Parathyroid adenoma (tissue), 2 donors: ENCODE data around the gene UNCX.

ENCODE experiments used
- H2AFZ ChIP-seq: fragments of 300-600 bp; sonication (generic); one replicate; pipeline ENCODE4 v1.7.0; 2017; ENCODE audit warnings: antibody characterized with exemption, mild to moderate bottlenecking
- H3K27ac ChIP-seq: fragments of 300-600 bp; sonication (generic); one replicate; pipeline ENCODE4 v1.7.0; 2017
- H3K27me3 ChIP-seq: fragments of 300-600 bp; sonication (generic); one replicate; pipeline ENCODE4 v1.7.0; 2017; ENCODE audit warnings: low read length; ENCODE audit not compliant: control insufficient read depth, insufficient read depth
- H3K36me3 ChIP-seq: fragments of 300-600 bp; sonication (generic); one replicate; pipeline ENCODE4 v1.7.0; 2017; ENCODE audit warnings: low read length; ENCODE audit not compliant: control insufficient read depth, insufficient read depth
- H3K4me1 ChIP-seq: fragments of 300-600 bp; sonication (generic); one replicate; pipeline ENCODE4 v1.7.0; 2017; ENCODE audit warnings: control low read depth
- H3K4me2 ChIP-seq: fragments of 300-600 bp; sonication (generic); one replicate; pipeline ENCODE4 v1.7.0; 2017; ENCODE audit warnings: low read length
- H3K4me3 ChIP-seq: fragments of 300-600 bp; sonication (generic); one replicate; pipeline ENCODE4 v1.7.0; 2017; ENCODE audit warnings: low read depth, low read length
- H3K79me2 ChIP-seq: fragments of 300-600 bp; sonication (generic); one replicate; pipeline ENCODE4 v1.7.0; 2017; ENCODE audit warnings: control low read depth
- H3K9ac ChIP-seq: fragments of 300-600 bp; sonication (generic); one replicate; pipeline ENCODE4 v1.7.0; 2017; ENCODE audit warnings: mild to moderate bottlenecking
- H3K9me3 ChIP-seq: fragments of 300-600 bp; sonication (generic); one replicate; pipeline ENCODE4 v1.7.0; 2017; ENCODE audit warnings: low read length; ENCODE audit not compliant: control insufficient read depth
- CTCF ChIP-seq: fragments of 300-600 bp; sonication (generic); IDR thresholded peaks from one replicate; pipeline ENCODE4 v1.7.0; 2017; ENCODE audit warnings: antibody characterized with exemption, mild to moderate bottlenecking
- donor health status: primary hyperparathyroidism.

Gene UNCX

GRCh38 chr7:1232623-1233332 lies at the start of gene UNCX:
Gene UNCX (plus strand): TSS chr7:1232872. CDS start chr7:1233018, 146 bp downstream.
- no peaks in the 10 kb centered on the region for H3K9me3 ChIP-seq

GRCh38 chr7:1187127-1187526 lies 45.5 kb upstream of the UNCX start:
- no peaks in the 10 kb centered on the region for H3K4me1 ChIP-seq
- H3K27me3 ChIP-seq = no peaks in the 10 kb centered on the region
- H3K4me3 ChIP-seq = no peak overlapping the region
- TF ChIP-seq CTCF = no peak
- H3K9ac ChIP-seq = no peak overlapping the region
- no peaks in the 10 kb centered on the region for H3K79me2 ChIP-seq
- no peak overlapping the region for H2AFZ ChIP-seq
- no peaks in the 10 kb centered on the region for H3K9me3 ChIP-seq
- H3K36me3 ChIP-seq = no peaks in the 10 kb centered on the region
- no peak overlapping the region for H3K4me2 ChIP-seq
- H3K27ac ChIP-seq = no peak overlapping the region

More at GRCh38 chr7:1232623-1233332, at the start of gene UNCX:
- Histone ChIP-seq H3K4me3 (no peak within 1 kb of the TSS), H2AFZ (no peak within 1 kb of the TSS), H3K36me3 (no peaks in the 10 kb centered on the region), H3K27me3 (peaks cover 32% of the 10 kb centered on the region), H3K79me2 (no peaks in the 10 kb centered on the region), H3K9ac (no peak within 1 kb of the TSS), H3K4me1 (no peaks in the 10 kb centered on the region), H3K27ac (no peak within 1 kb of the TSS), H3K4me2 (no peak within 1 kb of the TSS)
- TF ChIP-seq CTCF = no peak

GRCh38 chr7:1188720-1189294 lies 43.9 kb upstream of the UNCX start:
- Histone ChIP-seq H3K27ac (no peak overlapping the region), H3K9me3 (no peaks in the 10 kb centered on the region), H3K36me3 (no peaks in the 10 kb centered on the region), H2AFZ (no peak overlapping the region), H3K4me1 (no peaks in the 10 kb centered on the region), H3K9ac (no peak overlapping the region), H3K4me3 (no peak overlapping the region), H3K27me3 (no peaks in the 10 kb centered on the region), H3K4me2 (no peak overlapping the region), H3K79me2 (no peaks in the 10 kb centered on the region)
- TF ChIP-seq CTCF = no peak

GRCh38 chr7:1189986-1190772 lies 42.5 kb upstream of the UNCX start:
- Histone ChIP-seq H3K9me3 (no peaks in the 10 kb centered on the region), H3K27ac (no peak overlapping the region), H3K79me2 (no peaks in the 10 kb centered on the region), H3K4me1 (no peaks in the 10 kb centered on the region), H2AFZ (no peak overlapping the region), H3K27me3 (no peaks in the 10 kb centered on the region), H3K4me3 (no peak overlapping the region), H3K9ac (no peak overlapping the region), H3K36me3 (no peaks in the 10 kb centered on the region), H3K4me2 (no peak overlapping the region)
- no peak for TF ChIP-seq CTCF
